Endothelial cell of umbilical vein (primary cell): ENCODE results near the gene SLIT2. TPM values are rescaled to one million over a fixed set of nuclear protein-coding genes. Genes with fewer than 3 reads are reported as not detected.

ENCODE experiments used
- BruUV-seq: library from RNA; stranded (reverse); fragments of 400-500 nt; replicated peaks from 2 replicates; lab custom pipeline; 2021; lab: Mats Ljungman, UMichigan
- CTCF ChIA-PET: fragments of 300-600, 350-600 bp; sonication (Branson Sonifier 250); formaldehyde crosslinking; loops from one replicate; lab custom pipeline; 2021; ENCODE audit warnings: antibody characterized with exemption, inconsistent platforms; lab: Charles Lee
- POLR2A ChIA-PET: fragments of 300-600, 350-600 bp; sonication (Branson Sonifier 250); formaldehyde crosslinking; loops from one replicate; lab custom pipeline; 2021; ENCODE audit warnings: antibody characterized with exemption, inconsistent platforms; lab: Charles Lee
- DNase-seq: peaks from one replicate; pipeline ENCODE4 v3.0.0-alpha.2; 2011; ENCODE audit warnings: low read depth, low spot score
- FAIRE-seq: peaks from 2 replicates; lab custom pipeline; 2011; peaks lifted over from hg19 to GRCh38; lab: Jason Lieb, UNC
- H2AFZ ChIP-seq: 2 replicates; pipeline ENCODE4 v1.6.0; 2012; ENCODE audit warnings: low read depth, low read length, control low read depth, inconsistent platforms
- H3K27ac ChIP-seq: 2 replicates; pipeline ENCODE4 v1.5.1; 2011; ENCODE audit warnings: low read depth, mild to moderate bottlenecking, control low read depth, low read length, moderate library complexity; ENCODE audit not compliant: insufficient read depth
- H3K27me3 ChIP-seq, 2 experiments: 2 replicates each; pipeline versions ENCODE4 v1.6.0 to v1.6.1; 2011; ENCODE audit warnings: low read length in 2 of 2, mixed read lengths in 1 of 2; ENCODE audit not compliant: control insufficient read depth in 2 of 2, insufficient read depth in 2 of 2
- H3K36me3 ChIP-seq, 2 experiments: 2 replicates in 1 of 2; 3 replicates in 1 of 2; pipeline ENCODE4 v1.5.1; 2011; ENCODE audit warnings: low read length in 2 of 2, mild to moderate bottlenecking in 1 of 2, moderate library complexity in 1 of 2; ENCODE audit not compliant: control insufficient read depth in 2 of 2, insufficient read depth in 2 of 2; ENCODE audit errors: extremely low read depth in 1 of 2
- H3K4me1 ChIP-seq: 3 replicates; pipeline ENCODE4 v1.5.1; 2011; ENCODE audit warnings: mild to moderate bottlenecking, low read length; ENCODE audit not compliant: control insufficient read depth, insufficient read depth; ENCODE audit errors: extremely low read depth
- H3K4me2 ChIP-seq: 2 replicates; pipeline ENCODE4 v1.6.1; 2011; ENCODE audit warnings: low read length, control low read depth, mixed read lengths; ENCODE audit not compliant: insufficient read depth
- H3K4me3 ChIP-seq, 3 experiments: fragments of 200-600 bp in 1 of 3; sonication (generic), shearing (Covaris generic) in 1 of 3; replicated peaks in 1 of 3; 2 replicates each; pipeline ENCODE4 v1.5.1; 2011 to 2016; ENCODE audit warnings: control low read depth in 3 of 3, low read length in 3 of 3, mild to moderate bottlenecking in 2 of 3, inconsistent platforms in 1 of 3, low read depth in 1 of 3, moderate library complexity in 1 of 3; ENCODE audit not compliant: insufficient read depth in 1 of 3
- H3K79me2 ChIP-seq: 2 replicates; pipeline ENCODE4 v1.6.0; 2012; ENCODE audit warnings: low read length, inconsistent platforms; ENCODE audit not compliant: control insufficient read depth, insufficient read depth
- H3K9ac ChIP-seq: replicated peaks from 2 replicates; pipeline ENCODE3; 2011; ENCODE audit warnings: low read length, control low read depth; ENCODE audit not compliant: insufficient read depth; ENCODE audit errors: extremely low read depth
- H3K9me1 ChIP-seq: replicated peaks from 3 replicates; pipeline ENCODE4 v1.6.0; 2011; ENCODE audit warnings: mild to moderate bottlenecking, low read length; ENCODE audit not compliant: control insufficient read depth, insufficient read depth; ENCODE audit errors: extremely low read depth
- H3K9me3 ChIP-seq: replicated peaks from 2 replicates; pipeline ENCODE4 v1.5.1; 2012; ENCODE audit warnings: low read length, inconsistent platforms; ENCODE audit not compliant: control insufficient read depth, insufficient read depth
- H4K20me1 ChIP-seq: replicated peaks from 2 replicates; pipeline ENCODE3; 2011; ENCODE audit warnings: mild to moderate bottlenecking, low read length; ENCODE audit not compliant: control insufficient read depth, insufficient read depth; ENCODE audit errors: extremely low read depth
- EZH2 ChIP-seq: IDR thresholded peaks from 2 replicates; pipeline ENCODE4 v1.6.1; 2012; ENCODE audit warnings: borderline replicate concordance, low read depth, mild to moderate bottlenecking, moderate library complexity, low read length, inconsistent platforms; ENCODE audit not compliant: severe bottlenecking
- FOS ChIP-seq: IDR thresholded peaks from 2 replicates; pipeline ENCODE4 v1.6.1; 2011; ENCODE audit warnings: mild to moderate bottlenecking, low read length, moderate library complexity, borderline replicate concordance; ENCODE audit not compliant: insufficient read depth
- GATA2 ChIP-seq: IDR thresholded peaks from 2 replicates; pipeline ENCODE4 v1.7.0; 2011; ENCODE audit warnings: low read depth, mild to moderate bottlenecking, moderate library complexity, mixed read lengths, low read length; ENCODE audit not compliant: insufficient read length, insufficient read depth
- JUN ChIP-seq: IDR thresholded peaks from 2 replicates; pipeline ENCODE4 v1.6.1; 2011; ENCODE audit warnings: borderline replicate concordance, low read depth; ENCODE audit not compliant: insufficient read length, insufficient read depth
- MAX ChIP-seq: IDR thresholded peaks from 2 replicates; pipeline ENCODE4 v1.6.1; 2011; ENCODE audit not compliant: insufficient read depth, insufficient read length
- MYC ChIP-seq: IDR thresholded peaks from one replicate; pipeline ENCODE4 v1.6.1; 2011; ENCODE audit warnings: mild to moderate bottlenecking, low read depth, low read length
- POLR2A ChIP-seq: IDR thresholded peaks from 2 replicates; pipeline ENCODE4 v1.6.1; 2012; ENCODE audit warnings: low read depth, mild to moderate bottlenecking, control low read depth, low read length
- POLR2AphosphoS5 ChIP-seq: IDR thresholded peaks from 2 replicates; pipeline ENCODE4 v1.6.1; 2012; ENCODE audit warnings: low read depth, mild to moderate bottlenecking, control low read depth, low read length, moderate library complexity; ENCODE audit not compliant: insufficient read depth
- dilution Hi-C: fragments of 300-500 bp; cut with MboI; formaldehyde crosslinking; loops from one replicate; pipeline ENCODE4 v1.15.0; 2019; ENCODE audit warnings: low sequenced_read_pairs; ENCODE audit not compliant: extremely low pct_ligation_motif_present
- intact Hi-C: fragments of 100-400 bp; cut with micrococcal nuclease; formaldehyde crosslinking; loops from one replicate; pipeline ENCODE4 v1.10.0; 2022
- polyA plus RNA-seq, 4 experiments: library from polyadenylated mRNA; depleted of rRNA in 3 of 4; stranded (reverse) in 3 of 4; unstranded in 1 of 4; fragments of >200 nt; gene quantifications; 2 replicates each; pipeline versions ENCODE4 v1.2.1 to v1.2.3, GENCODE V29; 2011 to 2012; ENCODE audit warnings: missing spikeins in 1 of 4
- total RNA-seq: library from RNA; stranded (reverse); gene quantifications from 2 replicates; pipeline ENCODE4 v1.2.3, GENCODE V29; 2021
- TF ChIP-seq, protein P1 (sequence below), 2 donors: IDR thresholded peaks; 1 replicate in 1 of 2; 2 replicates in 1 of 2; pipeline ENCODE4 v1.5.1; 2011; ENCODE audit warnings: low read length in 2 of 2, mild to moderate bottlenecking in 2 of 2, moderate library complexity in 2 of 2, control low read depth in 1 of 2, inconsistent platforms in 1 of 2, low read depth in 1 of 2; ENCODE audit not compliant: insufficient read depth in 1 of 2; ENCODE audit errors: extremely low read depth in 1 of 2

SLIT2 gene
- total and polyA plus RNA-seq, 2 donors (not counting 3 experiments of a cell fraction or from before 2014, with no cell fraction given) = 9.3 to 22.2 TPM

DNA sequence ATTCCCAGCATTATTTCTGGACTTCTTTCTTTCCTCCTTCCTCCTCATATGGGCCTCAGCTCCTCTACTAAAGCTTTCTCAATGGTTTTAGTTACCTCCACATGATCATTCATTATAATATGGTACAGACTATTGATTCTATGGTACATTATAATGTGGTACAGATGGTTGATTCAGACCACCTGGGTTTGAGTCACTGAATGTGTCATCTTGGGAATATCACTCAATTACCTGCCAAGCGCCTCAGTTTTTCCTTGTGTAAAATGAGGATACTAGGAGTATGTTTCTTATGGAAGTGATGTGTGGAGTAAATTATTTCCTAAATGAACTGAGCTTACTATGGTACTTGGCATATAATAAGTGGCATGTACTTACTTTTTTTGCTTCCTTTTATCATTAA lies 27.7 kb downstream of the SLIT2 start:
- dilution Hi-C loops = no loop called here
- CTCF ChIA-PET = interaction anchor here (0.8 to 1.4 kb wide), 3 partner anchors 11 to 31 kb away, joined by 3 to 5 read pairs (median 3); no protein-coding TSS in a partner anchor
- DNase-seq = no peak

DNA sequence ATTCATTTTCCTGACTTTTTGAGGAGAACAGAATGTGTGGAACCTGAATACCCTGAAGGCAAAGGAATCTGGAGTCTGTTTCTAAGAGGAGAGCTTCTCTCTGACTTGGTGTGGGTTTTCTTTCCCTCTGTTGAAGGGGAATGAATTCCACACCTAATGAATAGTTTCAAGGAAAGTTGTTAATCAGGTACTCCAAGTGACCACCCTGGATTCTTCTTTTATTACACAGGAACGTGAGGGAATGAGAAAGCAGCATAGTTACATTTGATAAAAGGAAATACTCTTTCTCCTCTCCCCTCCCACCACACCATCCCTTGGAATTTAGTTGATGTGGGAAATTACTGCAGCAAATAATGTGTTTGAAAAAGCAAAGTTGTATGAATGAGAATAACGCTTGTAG lies 29.7 kb downstream of the SLIT2 start:
- no TSS peak for BruUV-seq
- Histone ChIP-seq H3K4me1 (peaks cover under 1% of the 10 kb centered on the region), H4K20me1 (no peaks in the 10 kb centered on the region), H2AFZ (no peak overlapping the region), H3K9ac (no peak overlapping the region), H3K27ac (no peak overlapping the region), H3K79me2 (no peaks in the 10 kb centered on the region), H3K36me3 (no peaks in the 10 kb centered on the region), H3K9me1 (no peaks in the 10 kb centered on the region), H3K4me3 (no peak overlapping the region), H3K4me2 (no peak overlapping the region), H3K9me3 (no peaks in the 10 kb centered on the region), H3K27me3 (no peaks in the 10 kb centered on the region)
- intact Hi-C loops (no loop called here), dilution Hi-C loops (no loop called here)
- TF ChIP-seq, protein P1, sequence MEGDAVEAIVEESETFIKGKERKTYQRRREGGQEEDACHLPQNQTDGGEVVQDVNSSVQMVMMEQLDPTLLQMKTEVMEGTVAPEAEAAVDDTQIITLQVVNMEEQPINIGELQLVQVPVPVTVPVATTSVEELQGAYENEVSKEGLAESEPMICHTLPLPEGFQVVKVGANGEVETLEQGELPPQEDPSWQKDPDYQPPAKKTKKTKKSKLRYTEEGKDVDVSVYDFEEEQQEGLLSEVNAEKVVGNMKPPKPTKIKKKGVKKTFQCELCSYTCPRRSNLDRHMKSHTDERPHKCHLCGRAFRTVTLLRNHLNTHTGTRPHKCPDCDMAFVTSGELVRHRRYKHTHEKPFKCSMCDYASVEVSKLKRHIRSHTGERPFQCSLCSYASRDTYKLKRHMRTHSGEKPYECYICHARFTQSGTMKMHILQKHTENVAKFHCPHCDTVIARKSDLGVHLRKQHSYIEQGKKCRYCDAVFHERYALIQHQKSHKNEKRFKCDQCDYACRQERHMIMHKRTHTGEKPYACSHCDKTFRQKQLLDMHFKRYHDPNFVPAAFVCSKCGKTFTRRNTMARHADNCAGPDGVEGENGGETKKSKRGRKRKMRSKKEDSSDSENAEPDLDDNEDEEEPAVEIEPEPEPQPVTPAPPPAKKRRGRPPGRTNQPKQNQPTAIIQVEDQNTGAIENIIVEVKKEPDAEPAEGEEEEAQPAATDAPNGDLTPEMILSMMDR (IDR thresholded peaks at IDR 0.05; ENCODE audit: extremely low read depth in 1 of 2, insufficient read depth in 1 of 2, low read depth in 1 of 2, low read length in 2 of 2) = no peak
- TF ChIP-seq MYC (no peak), MAX (no peak), POLR2AphosphoS5 (no peak), POLR2A (no peak), FOS (no peak), JUN (no peak), EZH2 (no peak), GATA2 (no peak)
- CTCF ChIA-PET = no interaction called here
- DNase-seq (no peak), FAIRE-seq (no peak)
- POLR2A ChIA-PET = no interaction called here

More for the DNA sequence above, 27.7 kb downstream of the SLIT2 start:
- no peak overlapping the region for H3K9ac ChIP-seq
- H3K27me3 ChIP-seq = no peaks in the 10 kb centered on the region
- H2AFZ ChIP-seq = peak overlapping the region; percentile 77
- H3K9me1 ChIP-seq = no peaks in the 10 kb centered on the region
- H3K4me1 ChIP-seq = no peaks in the 10 kb centered on the region
- H4K20me1 ChIP-seq = no peaks in the 10 kb centered on the region
- no peak overlapping the region for H3K27ac ChIP-seq
- H3K4me2 ChIP-seq = no peak overlapping the region
- TF ChIP-seq EZH2 (no peak), MAX (no peak), FOS (no peak), MYC (no peak)
- POLR2A ChIA-PET = no interaction called here
- H3K4me3 ChIP-seq = no peak overlapping the region
- no TSS peak for BruUV-seq
- intact Hi-C loops = no loop called here
- no peak for FAIRE-seq
- H3K9me3 ChIP-seq = no peaks in the 10 kb centered on the region
- H3K36me3 ChIP-seq = no peaks in the 10 kb centered on the region
- H3K79me2 ChIP-seq = no peaks in the 10 kb centered on the region
